Measurements from ENCODE around the gene RDH11. TPM values are rescaled to one million over a fixed set of nuclear protein-coding genes. Genes with fewer than 3 reads are reported as not detected.
A peak's percentile ranks its signal among the peaks of the same experiment; 100 is the strongest.

Gene RDH11
- total and polyA plus RNA-seq, 2 experiments from 2014 or later: 148 to 164 TPM

GRCh38 chr14:67675219-67675582 is 20.4 kb downstream of the RDH11 start:
- peaks cover 11% of the 10 kb centered on the region for H3K4me1 ChIP-seq (ENCODE audit: insufficient read depth)
- H3K36me3 ChIP-seq (replicated peaks; ENCODE audit: insufficient read depth, low read depth): peaks cover 3% of the 10 kb centered on the region
- peak overlapping the region; percentile 40 for H2AFZ ChIP-seq

DNA sequence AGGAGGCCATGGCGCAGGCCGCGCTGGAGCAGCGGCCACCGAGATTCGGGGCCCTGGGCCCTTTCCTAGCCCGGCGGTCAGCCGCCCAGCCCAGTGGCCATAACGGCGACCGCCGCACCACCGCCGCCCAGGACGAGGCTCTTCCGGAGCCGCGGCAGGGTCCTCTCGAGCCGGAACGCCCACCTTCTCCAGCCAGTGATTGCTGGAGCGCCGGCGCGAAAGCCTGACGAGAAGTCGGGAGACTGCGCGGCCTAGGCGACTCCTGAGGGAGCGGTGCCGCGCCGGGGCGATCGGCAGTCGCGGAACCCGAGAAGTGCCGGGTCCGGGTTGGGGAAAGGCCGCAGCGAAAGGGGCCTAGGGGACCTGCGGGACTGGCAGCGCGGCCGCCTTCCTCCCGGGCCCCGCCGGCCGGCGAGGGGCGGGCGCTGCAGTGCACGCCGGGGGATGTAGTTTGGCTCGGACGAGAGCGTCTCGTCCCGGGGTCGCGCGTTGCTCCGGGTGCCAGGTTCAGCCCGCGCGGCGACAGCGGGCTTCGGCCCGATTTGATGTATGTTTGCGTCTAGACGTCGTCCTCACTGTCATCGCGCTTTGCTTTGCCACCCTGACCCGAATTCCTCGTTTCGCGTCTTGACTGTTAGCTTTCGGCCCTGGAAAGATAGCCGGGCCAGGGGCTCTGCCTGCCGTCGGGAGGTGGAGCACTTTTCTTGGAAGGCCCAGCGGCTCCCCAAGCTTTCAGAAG is 20.9 kb downstream of the RDH11 start, which contains the start of gene VTI1B:
TSS of gene VTI1B (minus strand) at position 153 of the 739 bp plus-strand sequence. CDS start at position 10, 143 bp downstream.
- H3K9me2 ChIP-seq (replicated peaks; ENCODE audit: insufficient read depth): no peaks in the 10 kb centered on the region
- H3K9me3 ChIP-seq (ENCODE audit: low read depth): no peaks in the 10 kb centered on the region
- H3K36me3 ChIP-seq (replicated peaks; ENCODE audit: insufficient read depth, low read depth): peaks cover 3% of the 10 kb centered on the region
- peak within 1 kb of the TSS; percentile 90 for H3K4me2 ChIP-seq
- H3K79me2 ChIP-seq: peaks cover 54% of the 10 kb centered on the region
- TF ChIP-seq EZH2phosphoT487 (IDR thresholded peaks at IDR 0.05; ENCODE audit: low read depth, severe bottlenecking, unreplicated experiment) (no peak), EZH2 (IDR thresholded peaks at IDR 0.05; ENCODE audit: borderline replicate concordance) (no peak)
- TF ChIP-seq, protein P1, sequence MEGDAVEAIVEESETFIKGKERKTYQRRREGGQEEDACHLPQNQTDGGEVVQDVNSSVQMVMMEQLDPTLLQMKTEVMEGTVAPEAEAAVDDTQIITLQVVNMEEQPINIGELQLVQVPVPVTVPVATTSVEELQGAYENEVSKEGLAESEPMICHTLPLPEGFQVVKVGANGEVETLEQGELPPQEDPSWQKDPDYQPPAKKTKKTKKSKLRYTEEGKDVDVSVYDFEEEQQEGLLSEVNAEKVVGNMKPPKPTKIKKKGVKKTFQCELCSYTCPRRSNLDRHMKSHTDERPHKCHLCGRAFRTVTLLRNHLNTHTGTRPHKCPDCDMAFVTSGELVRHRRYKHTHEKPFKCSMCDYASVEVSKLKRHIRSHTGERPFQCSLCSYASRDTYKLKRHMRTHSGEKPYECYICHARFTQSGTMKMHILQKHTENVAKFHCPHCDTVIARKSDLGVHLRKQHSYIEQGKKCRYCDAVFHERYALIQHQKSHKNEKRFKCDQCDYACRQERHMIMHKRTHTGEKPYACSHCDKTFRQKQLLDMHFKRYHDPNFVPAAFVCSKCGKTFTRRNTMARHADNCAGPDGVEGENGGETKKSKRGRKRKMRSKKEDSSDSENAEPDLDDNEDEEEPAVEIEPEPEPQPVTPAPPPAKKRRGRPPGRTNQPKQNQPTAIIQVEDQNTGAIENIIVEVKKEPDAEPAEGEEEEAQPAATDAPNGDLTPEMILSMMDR (IDR thresholded peaks at IDR 0.05; ENCODE audit: poor library complexity): peak; percentile 40
- no peaks in the 10 kb centered on the region for H3K27me3 ChIP-seq
- H3K4me1 ChIP-seq (ENCODE audit: insufficient read depth): peaks cover 11% of the 10 kb centered on the region
- peak within 1 kb of the TSS; percentile 99 for H3K27ac ChIP-seq
- peaks cover 17% of the 10 kb centered on the region for H4K20me1 ChIP-seq (ENCODE audit: insufficient read depth, poor library complexity, severe bottlenecking)
- peak within 1 kb of the TSS; percentile 77 for H3K4me3 ChIP-seq
- H2AFZ ChIP-seq: peak within 1 kb of the TSS; percentile 40
- DNase-seq (ENCODE audit: low spot score): peak; percentile 89
- WGBS (ENCODE audit: low lambda C conversion rate, missing lambda C conversion rate): under 1% methylated on average over 81 of the region's 87 CpGs

More at GRCh38 chr14:67675219-67675582, 20.4 kb downstream of the RDH11 start:
- peak overlapping the region; percentile 90 for H3K4me2 ChIP-seq
- H3K79me2 ChIP-seq: peaks cover 49% of the 10 kb centered on the region
- peak overlapping the region; percentile 99 for H3K27ac ChIP-seq
- peaks cover 17% of the 10 kb centered on the region for H4K20me1 ChIP-seq (ENCODE audit: insufficient read depth, poor library complexity, severe bottlenecking)
- no peaks in the 10 kb centered on the region for H3K9me2 ChIP-seq (replicated peaks; ENCODE audit: insufficient read depth)
- no peak for DNase-seq (ENCODE audit: low spot score)
- 36% methylated on average over 16 of the region's 16 CpGs for WGBS (ENCODE audit: low lambda C conversion rate, missing lambda C conversion rate)
- no peaks in the 10 kb centered on the region for H3K9me3 ChIP-seq (ENCODE audit: low read depth)
- H3K27me3 ChIP-seq: no peaks in the 10 kb centered on the region
- no peak for TF ChIP-seq EZH2 (IDR thresholded peaks at IDR 0.05; ENCODE audit: borderline replicate concordance)
- TF ChIP-seq, protein P1 (IDR thresholded peaks at IDR 0.05; ENCODE audit: poor library complexity): no peak
- no peak for TF ChIP-seq EZH2phosphoT487 (IDR thresholded peaks at IDR 0.05; ENCODE audit: low read depth, severe bottlenecking, unreplicated experiment)
- H3K4me3 ChIP-seq: peak overlapping the region; percentile 77

- Histone ChIP-seq H3K4me1 (ENCODE audit: insufficient read depth) (peaks cover 11% of the 10 kb centered on the region), H3K27me3 (no peaks in the 10 kb centered on the region), H3K36me3 (replicated peaks; ENCODE audit: insufficient read depth, low read depth) (peaks cover 3% of the 10 kb centered on the region), H2AFZ (peak overlapping the region; percentile 40), H3K27ac (peak overlapping the region; percentile 99), H3K4me2 (peak overlapping the region; percentile 90), H4K20me1 (ENCODE audit: insufficient read depth, poor library complexity, severe bottlenecking) (peaks cover 17% of the 10 kb centered on the region), H3K4me3 (peak overlapping the region; percentile 77), H3K9me2 (replicated peaks; ENCODE audit: insufficient read depth) (no peaks in the 10 kb centered on the region), H3K79me2 (peaks cover 59% of the 10 kb centered on the region), H3K9me3 (ENCODE audit: low read depth) (no peaks in the 10 kb centered on the region)
- peak; percentile 87 for DNase-seq (ENCODE audit: low spot score)
- no peak for TF ChIP-seq EZH2 (IDR thresholded peaks at IDR 0.05; ENCODE audit: borderline replicate concordance)
- no peak for TF ChIP-seq EZH2phosphoT487 (IDR thresholded peaks at IDR 0.05; ENCODE audit: low read depth, severe bottlenecking, unreplicated experiment)
- TF ChIP-seq, protein P1 (IDR thresholded peaks at IDR 0.05; ENCODE audit: poor library complexity): no peak
- WGBS (ENCODE audit: low lambda C conversion rate, missing lambda C conversion rate): 2% methylated on average over 13 of the region's 25 CpGs
Observed at GRCh38 chr14:67674139-67674479, 21.5 kb downstream of the RDH11 start.
